ENCODE results near the gene TREX2.
A peak's percentile ranks its signal among the peaks of the same experiment; 100 is the strongest.

DNA sequence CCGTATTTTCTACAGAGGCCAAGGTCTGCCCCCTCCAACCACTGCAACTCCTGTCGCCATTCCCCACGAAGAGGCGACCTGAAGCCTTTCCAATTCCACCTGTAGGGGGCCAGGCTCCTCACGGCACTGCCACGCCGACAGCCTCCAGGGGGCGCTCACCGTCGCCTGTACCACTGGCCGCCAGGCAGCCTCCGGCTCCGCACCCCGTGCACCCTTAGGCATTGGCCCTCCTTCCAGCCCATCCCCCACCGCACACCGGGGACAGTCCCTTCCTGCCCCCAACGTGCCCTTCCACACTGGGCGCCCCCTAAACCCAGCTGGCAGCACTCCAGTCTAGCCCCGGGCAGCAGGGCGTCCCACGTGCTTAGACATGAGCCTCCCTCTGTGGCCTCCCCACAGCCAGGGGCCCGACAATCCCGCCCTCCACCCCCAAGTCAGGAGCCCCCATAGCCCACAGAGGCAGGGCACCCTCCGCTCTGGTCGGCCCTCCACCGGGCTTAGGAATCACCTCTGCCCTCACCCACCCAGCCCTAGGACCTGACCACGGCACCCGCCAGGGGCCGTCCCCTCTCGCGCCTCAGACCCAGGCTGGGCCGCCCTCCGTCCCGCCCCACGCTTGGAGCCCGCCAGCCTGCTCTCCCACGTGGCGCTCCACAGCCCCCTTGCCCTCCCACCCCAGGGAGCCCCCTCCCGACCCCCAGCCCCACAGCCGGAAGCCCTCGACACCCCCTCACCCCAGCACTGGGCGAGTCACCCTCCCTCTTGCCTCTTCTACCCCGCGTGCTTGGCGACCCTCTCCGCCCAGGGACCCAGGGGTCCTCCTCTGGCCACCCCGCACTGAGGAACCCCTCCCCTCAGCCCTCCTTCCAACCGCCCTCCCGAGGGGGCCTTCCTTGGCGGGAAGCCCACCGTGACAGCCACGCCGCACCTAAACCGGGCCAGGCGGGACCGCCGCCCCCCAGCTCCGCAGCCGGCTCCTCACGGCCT lies 45.4 kb downstream of the TREX2 start:
- TF ChIP-seq, protein P1, sequence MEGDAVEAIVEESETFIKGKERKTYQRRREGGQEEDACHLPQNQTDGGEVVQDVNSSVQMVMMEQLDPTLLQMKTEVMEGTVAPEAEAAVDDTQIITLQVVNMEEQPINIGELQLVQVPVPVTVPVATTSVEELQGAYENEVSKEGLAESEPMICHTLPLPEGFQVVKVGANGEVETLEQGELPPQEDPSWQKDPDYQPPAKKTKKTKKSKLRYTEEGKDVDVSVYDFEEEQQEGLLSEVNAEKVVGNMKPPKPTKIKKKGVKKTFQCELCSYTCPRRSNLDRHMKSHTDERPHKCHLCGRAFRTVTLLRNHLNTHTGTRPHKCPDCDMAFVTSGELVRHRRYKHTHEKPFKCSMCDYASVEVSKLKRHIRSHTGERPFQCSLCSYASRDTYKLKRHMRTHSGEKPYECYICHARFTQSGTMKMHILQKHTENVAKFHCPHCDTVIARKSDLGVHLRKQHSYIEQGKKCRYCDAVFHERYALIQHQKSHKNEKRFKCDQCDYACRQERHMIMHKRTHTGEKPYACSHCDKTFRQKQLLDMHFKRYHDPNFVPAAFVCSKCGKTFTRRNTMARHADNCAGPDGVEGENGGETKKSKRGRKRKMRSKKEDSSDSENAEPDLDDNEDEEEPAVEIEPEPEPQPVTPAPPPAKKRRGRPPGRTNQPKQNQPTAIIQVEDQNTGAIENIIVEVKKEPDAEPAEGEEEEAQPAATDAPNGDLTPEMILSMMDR (IDR thresholded peaks at IDR 0.05; ENCODE audit: control extremely low read depth in 1 of 3, insufficient read depth in 1 of 3, low read depth in 1 of 3, low read length in 3 of 3) = peak in 2 of 3 experiments; percentile 97 to 100; a peak in 3 of 4 replicates
- 0 out of 3 replicates have a peak, but pooled peaks of 1 of the 2 experiments have one; percentile 5 for TF ChIP-seq EP300 (IDR thresholded peaks at IDR 0.05; ENCODE audit: borderline replicate concordance in 1 of 2, low read depth in 2 of 2, low read length in 2 of 2)

Data from H1 (cell line).